Activated CD4-positive, alpha-beta T cell treated with anti-CD3 and anti-CD28 coated beads, Interleukin-10, Interleukin-2, amounts not matched to agents 100 ng/mL and 50 ng/mL, durations not matched to agents 16 hours and 8 hours (primary cell): ENCODE measurements around the gene ADISSP.

Experiments used
- DNase-seq: peaks from one replicate; pipeline ENCODE4 v3.0.0-alpha.2; 2020

ADISSP gene

DNA sequence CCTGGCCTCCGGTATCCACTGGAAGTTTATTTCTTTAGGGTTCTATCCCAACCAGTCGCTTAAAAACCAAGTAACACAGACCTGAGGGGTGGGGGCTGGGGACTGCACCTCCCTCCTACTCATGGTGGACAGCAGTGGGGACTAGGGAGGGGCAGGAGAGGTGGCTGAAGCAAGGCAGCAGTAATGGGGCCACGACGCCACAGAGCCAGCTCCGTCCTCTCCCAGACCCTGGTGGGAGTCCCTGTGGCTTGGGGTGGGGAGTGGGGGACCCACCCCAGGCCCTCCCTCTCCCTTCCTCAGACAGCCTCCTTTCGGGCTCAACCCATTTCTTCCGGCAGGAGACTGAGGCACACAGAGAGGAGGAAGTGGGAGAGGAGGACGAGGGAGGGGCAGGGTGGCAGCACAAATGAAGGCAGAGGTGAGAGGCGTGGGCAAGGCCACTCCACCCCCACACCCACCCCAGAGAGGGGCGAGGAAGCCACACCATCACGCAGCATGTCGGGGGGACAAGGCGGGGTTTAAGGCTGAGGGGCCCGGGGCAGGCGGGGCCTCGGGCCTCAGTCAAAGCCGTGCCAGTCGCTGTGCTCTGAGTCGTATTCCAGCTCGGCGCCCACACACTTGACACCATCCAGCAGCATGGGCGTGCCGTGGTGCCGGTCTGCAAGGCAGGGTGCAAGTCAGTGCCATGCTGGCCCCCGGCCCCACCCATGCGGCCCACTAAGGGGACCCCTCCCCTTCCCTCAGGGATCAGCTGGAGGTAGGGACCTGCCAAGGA lies 13.9 kb downstream of the ADISSP start:
- no peak for DNase-seq

DNA sequence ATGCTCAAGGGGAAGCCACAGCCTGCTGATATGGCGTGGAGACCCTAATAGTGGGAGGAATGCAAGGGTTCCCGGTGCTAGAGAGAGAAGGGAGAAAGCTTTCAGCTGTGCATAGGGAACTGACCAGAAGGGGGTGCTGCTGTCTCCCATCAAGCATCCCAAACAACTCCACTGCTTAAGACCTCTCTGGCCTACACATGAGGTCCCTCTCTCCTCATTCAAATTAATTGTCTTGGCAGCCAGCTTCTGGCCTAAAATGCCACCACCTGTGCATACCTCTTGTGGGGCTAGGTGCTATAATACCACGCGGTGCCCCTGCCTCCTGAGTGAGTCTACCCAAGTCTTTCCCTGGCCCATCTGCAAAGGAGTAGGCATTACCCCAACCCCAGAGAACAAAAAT lies 14.5 kb downstream of the ADISSP start:
- DNase-seq, result peak; percentile 61

- no peak for DNase-seq
Observed at GRCh38 chr20:3752386-3752759, 15.2 kb downstream of the ADISSP start.

GRCh38 chr20:3751675-3752385 lies 15.7 kb downstream of the ADISSP start:
- DNase-seq, result peak; percentile 52

GRCh38 chr20:3751305-3751674 lies 16.3 kb downstream of the ADISSP start:
- DNase-seq, result no peak

GRCh38 chr20:3749689-3750531 lies 17.6 kb downstream of the ADISSP start:
- peak; percentile 55 for DNase-seq

DNA sequence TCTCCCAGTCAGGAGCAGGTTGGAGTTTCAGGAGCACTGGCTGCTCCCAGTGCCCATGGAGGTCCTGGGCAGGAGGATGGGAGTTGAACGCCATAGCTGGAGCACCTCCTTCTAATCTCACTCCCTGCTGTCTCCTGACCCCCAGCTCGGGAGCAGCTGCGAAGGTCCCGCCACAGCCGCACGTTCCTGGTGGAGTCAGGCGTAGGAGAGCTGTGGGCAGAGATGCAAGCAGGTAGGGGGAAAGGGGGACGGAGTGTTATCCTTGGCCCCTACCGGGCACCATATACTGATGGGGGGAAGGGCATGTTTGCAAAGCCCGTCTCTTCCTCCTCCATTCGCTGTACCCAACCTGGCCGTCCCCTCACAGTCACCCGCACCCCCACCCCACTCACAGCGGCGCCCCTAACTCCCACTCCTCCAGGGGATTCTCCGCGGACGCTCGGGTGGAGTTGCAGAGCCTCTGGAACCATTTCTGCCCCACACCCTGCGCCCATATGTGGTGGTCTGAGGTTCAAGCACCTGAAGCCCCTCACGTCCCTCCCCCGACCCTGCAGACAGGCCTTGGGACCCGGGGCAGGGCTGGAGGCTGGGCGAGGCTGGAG lies 18.4 kb downstream of the ADISSP start:
- DNase-seq, result no peak

- DNase-seq, result no peak
Observed at GRCh38 chr20:3748073-3748472, 19.5 kb downstream of the ADISSP start.

- no peak for DNase-seq
Observed at GRCh38 chr20:3747471-3747870, 20.1 kb downstream of the ADISSP start.

GRCh38 chr20:3745686-3746173 lies 21.8 kb downstream of the ADISSP start:
- no peak for DNase-seq

DNA sequence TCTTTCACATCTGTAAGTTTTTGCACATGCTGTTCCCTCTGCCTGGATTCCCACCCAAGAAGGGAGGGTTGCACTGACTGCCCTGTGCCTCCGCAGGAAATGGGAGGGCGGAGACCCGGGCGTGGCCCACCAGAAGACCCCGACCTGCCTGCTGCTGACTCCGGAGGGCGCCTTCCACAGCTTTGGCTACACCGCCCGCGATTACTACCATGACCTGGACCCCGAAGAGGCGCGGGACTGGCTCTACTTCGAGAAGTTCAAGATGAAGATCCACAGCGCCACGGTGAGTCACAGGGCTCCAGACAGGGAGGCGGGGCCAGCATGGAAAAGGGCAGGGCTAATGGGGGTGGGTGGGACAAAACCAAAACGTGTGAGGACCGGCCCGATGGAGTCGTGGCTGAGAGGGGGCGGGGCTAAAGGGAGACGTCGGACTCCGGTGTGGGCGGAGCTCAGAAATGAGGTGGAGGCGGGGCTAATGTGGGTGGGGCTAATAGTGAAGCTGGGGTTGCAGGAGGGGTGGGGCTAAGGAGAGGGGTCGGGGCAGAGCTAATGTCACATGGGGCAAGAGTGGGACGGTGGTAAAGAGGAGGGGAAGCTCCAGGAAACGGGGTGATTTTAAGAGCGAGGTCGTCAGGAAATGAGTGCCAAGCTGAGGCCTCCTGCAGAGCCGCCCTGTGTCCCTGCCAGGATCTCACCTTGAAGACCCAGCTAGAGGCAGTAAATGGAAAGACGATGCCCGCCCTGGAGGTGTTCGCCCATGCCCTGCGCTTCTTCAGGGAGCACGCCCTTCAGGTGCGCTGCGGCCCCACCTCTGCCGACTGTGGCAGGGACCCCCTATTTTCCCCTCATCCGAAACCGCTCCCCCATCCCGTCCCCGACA lies 22.5 kb downstream of the ADISSP start:
- peak; percentile 72 for DNase-seq

DNA sequence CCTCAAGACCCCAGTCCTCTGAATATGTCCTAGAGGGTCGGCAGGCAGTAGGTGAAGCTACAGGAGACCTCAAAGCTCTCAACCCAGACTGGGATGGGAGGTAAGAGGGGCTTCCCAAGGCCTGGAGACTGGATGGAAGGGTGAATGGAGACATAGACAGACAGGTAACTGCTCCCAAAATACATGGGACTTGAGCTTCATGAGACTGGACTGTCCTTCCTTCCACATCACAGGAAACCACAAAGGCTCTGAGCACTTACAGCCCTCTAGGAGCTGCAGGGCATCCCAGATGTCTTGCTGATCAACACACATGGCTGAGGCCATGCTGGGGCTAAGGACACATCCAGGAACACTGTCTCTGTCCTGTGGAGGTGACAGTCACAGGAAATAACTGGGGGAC lies 23.5 kb downstream of the ADISSP start:
- no peak for DNase-seq

DNA sequence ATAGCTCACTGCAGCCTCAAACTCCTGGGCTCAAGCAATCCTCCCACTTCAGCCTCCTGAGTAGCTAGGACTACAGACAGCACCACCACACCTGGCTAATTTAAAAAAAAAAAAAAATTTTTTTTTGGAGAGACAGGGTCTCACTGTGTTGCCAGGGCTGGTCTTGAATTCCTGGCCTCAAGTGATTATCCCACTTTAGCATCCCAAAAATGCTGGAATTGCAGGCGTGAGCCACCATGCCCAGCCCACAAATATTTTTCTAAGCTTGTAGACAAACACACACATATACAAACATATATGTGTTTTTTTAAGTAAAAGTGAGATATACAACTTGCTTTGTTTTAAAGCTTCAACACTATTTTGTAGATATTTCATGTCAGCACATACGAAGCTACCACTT lies 24.3 kb downstream of the ADISSP start:
- DNase-seq, result no peak

GRCh38 chr20:3741836-3742458 lies 25.6 kb downstream of the ADISSP start:
- DNase-seq, result no peak

- DNase-seq, result no peak
Observed at GRCh38 chr20:3740615-3741301, 26.8 kb downstream of the ADISSP start.

DNA sequence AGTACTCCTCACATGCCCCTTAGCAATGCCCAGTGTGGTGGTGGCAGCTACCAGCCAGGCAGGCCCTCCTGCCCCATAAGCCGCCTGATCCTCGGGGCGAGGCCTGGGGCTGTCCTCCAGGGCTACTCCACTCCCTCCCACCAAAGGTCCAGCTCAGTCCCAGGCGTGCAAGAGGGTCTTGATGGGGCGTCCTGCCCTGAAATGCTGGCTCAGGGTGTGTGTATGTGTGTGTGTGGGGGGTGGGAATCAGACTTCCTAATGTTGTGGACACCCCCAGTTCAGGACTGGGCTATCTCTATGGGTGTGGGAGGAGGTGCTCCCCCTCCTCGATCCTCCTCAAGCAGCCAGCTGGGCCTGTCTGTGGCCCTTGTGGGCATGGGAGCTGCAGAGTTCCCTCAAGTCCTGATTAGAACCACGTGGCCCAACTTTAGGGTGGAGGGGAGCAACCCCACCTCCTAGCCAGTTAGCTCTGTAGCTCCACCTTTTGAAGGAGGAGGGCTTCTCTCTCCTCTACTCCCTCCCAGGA lies 27.6 kb downstream of the ADISSP start:
- no peak for DNase-seq

DNA sequence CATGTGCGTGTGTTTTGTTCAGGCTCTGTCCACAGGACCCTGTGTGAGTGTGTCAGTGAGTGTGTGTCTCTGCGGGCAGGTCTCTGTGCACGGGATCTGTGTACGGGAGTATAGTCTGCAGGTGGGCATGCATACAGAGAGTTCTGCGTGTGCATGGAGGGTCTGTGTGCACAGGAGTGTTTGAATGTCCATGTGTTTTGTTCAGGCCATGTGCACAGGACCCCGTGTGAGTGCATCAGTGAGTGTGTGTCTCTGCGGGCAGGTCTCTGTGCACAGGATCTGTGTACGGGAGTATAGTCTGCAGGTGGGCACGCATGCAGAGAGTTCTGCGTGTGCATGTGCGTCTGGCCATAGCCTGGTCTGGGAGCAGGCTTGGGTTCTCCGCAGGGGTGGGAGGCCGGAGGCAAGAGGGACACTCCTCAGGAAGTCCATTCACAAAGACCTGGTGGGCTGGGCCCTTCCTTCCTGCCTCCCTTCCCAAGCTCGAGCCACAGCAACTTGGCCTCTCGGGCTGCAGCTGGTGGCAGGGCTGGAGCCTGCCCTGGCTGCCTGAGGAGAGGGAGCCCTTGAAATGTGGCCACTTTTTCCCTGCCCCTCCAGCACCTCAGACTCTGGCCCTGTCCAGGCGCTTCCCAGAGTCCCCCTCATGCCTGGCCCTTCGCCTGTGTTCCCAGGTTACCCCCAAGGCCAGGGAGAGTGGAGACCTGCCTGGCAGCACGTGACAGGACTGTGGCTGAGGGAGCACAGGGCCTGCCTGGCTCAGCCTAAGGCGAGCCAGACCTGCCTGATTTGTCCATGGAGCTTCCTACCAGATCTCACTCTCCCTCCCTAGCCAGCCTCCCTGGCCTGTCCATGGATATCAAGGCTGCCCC lies 28.3 kb downstream of the ADISSP start:
- DNase-seq, result no peak

DNA sequence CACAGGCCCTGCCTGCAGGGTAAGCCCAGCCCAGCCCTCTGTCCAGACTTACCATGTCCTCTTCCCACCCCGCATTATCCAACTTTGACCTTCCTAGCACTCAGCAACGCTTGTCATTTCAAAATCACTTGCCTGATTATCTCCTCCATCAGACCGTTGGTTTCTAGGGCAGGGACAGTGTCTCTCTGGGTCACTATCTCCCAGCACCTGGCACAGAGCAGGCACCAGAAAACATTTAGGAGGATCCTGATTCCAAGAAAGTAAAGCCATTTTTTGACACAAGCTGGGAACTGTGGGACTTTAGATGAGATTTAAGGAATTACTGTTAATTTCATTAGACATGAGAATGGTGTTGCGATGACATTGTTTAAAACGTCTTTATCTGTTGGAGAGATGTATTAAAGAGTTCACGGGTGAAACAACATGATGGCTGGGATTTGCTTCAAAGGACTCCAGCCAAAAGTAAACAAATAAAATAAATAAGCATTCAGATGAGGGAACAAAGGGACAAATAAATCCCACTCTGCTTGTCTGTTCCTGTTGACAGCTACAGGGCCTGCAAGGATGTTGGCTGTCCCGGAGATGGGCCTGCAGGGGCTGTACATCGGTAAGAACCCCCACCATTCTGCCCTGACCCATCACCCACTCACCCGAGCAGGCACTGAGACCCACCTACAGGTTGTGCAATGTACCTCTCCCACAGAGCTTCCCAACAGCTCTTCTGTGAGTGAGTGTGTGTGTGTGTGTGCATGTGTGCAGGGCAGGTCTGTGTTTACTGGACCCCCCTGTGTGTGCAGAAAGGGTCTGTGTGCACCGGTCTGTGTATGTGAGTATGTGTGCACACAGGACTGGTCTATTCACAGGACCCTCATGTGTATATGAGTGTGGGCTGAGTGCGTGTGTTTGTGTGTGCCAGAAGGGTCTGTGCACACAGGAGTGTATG lies 29.2 kb downstream of the ADISSP start:
- DNase-seq, result no peak
